KMS-11 (cell line): Measurements from ENCODE around the gene USF2.

Experiments
- H2AFZ ChIP-seq: fragments of 200-600 bp; sonication (generic); 2 replicates; pipeline ENCODE4 v1.6.1; 2016; ENCODE audit warnings: antibody characterized with exemption, mixed run types, low read depth
- H3K27ac ChIP-seq: fragments of 200-600 bp; sonication (generic); 2 replicates; pipeline ENCODE4 v1.6.1; 2016; ENCODE audit warnings: mild to moderate bottlenecking, mixed run types
- H3K27me3 ChIP-seq: fragments of 200-600 bp; sonication (generic); 2 replicates; pipeline ENCODE4 v1.6.1; 2017; ENCODE audit warnings: mild to moderate bottlenecking, low read depth, mixed run types, moderate library complexity; ENCODE audit not compliant: insufficient read depth
- H3K36me3 ChIP-seq: fragments of 200-600 bp; sonication (generic); 2 replicates; pipeline ENCODE4 v1.6.1; 2017; ENCODE audit warnings: mild to moderate bottlenecking, mixed run types; ENCODE audit not compliant: insufficient read depth
- H3K4me1 ChIP-seq: fragments of 200-600 bp; sonication (generic); 2 replicates; pipeline ENCODE4 v1.6.1; 2016; ENCODE audit warnings: mild to moderate bottlenecking, low read depth, mixed run types; ENCODE audit not compliant: poor library complexity, severe bottlenecking
- H3K4me2 ChIP-seq: fragments of 200-600 bp; sonication (generic); 2 replicates; pipeline ENCODE4 v1.7.0; 2016; ENCODE audit warnings: mild to moderate bottlenecking, mixed run types
- H3K4me3 ChIP-seq: fragments of 200-600 bp; sonication (generic); IDR thresholded peaks from 2 replicates; pipeline ENCODE4 v1.6.1; 2017; ENCODE audit warnings: low read depth, low read length, mixed read lengths; ENCODE audit not compliant: insufficient read depth
- H3K79me2 ChIP-seq: fragments of 200-600 bp; sonication (generic); 2 replicates; pipeline ENCODE4 v1.6.1; 2016; ENCODE audit warnings: low read depth, mixed run types; ENCODE audit not compliant: insufficient read depth
- H3K9ac ChIP-seq: fragments of 200-600 bp; sonication (generic); 2 replicates; pipeline ENCODE4 v1.6.1; 2016; ENCODE audit warnings: mild to moderate bottlenecking, mixed run types
- H4K20me1 ChIP-seq: fragments of 200-600 bp; sonication (generic); 2 replicates; pipeline ENCODE4 v1.6.1; 2016; ENCODE audit warnings: mild to moderate bottlenecking, mixed run types; ENCODE audit not compliant: insufficient read depth
- TF ChIP-seq, protein P1 (sequence below): fragments of 200-600 bp; sonication (generic); conservative IDR thresholded peaks from 2 replicates; pipeline ENCODE4 v1.6.1; 2017; ENCODE audit warnings: low read depth, mild to moderate bottlenecking, antibody characterized with exemption, low read length, moderate library complexity, mixed read lengths

The USF2 gene

DNA sequence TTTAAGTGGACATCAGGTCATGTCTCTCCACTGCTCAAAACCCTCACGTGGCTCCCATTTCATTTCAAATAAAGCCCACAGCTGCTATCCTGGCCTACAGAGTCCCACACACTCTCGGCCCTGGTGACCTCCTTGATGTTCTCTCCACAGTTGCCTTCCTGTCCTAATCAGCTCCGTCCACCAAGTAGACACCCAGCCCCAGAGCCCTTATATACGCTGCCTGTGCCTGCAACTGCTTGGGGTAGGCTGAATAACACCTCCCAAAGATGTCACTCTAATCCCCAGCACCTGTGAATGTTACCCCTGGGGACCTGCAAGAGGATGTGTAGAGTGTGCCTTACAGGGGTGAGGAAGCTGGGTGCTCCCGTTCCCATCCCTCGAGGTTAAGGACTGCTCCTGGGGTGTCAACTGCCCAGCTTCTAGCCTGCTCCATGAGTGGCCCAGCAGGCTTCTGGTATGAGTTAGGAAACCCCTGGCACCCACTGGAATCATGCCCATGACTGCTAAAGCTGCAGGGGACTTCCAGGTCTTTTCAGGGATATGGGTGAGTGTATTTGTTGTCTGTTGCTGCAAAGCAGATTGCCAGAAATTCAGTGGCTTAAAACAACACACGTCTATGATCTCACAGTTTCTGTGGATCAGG, 46.3 kb upstream of the USF2 start:
- Histone ChIP-seq H3K4me1 (peaks cover 3% of the 10 kb centered on the region), H3K27ac (no peak overlapping the region), H4K20me1 (no peaks in the 10 kb centered on the region), H2AFZ (no peak overlapping the region), H3K9ac (no peak overlapping the region), H3K79me2 (no peaks in the 10 kb centered on the region), H3K4me3 (no peak overlapping the region), H3K36me3 (no peaks in the 10 kb centered on the region), H3K27me3 (no peaks in the 10 kb centered on the region), H3K4me2 (no peak overlapping the region)
- TF ChIP-seq, protein P1, sequence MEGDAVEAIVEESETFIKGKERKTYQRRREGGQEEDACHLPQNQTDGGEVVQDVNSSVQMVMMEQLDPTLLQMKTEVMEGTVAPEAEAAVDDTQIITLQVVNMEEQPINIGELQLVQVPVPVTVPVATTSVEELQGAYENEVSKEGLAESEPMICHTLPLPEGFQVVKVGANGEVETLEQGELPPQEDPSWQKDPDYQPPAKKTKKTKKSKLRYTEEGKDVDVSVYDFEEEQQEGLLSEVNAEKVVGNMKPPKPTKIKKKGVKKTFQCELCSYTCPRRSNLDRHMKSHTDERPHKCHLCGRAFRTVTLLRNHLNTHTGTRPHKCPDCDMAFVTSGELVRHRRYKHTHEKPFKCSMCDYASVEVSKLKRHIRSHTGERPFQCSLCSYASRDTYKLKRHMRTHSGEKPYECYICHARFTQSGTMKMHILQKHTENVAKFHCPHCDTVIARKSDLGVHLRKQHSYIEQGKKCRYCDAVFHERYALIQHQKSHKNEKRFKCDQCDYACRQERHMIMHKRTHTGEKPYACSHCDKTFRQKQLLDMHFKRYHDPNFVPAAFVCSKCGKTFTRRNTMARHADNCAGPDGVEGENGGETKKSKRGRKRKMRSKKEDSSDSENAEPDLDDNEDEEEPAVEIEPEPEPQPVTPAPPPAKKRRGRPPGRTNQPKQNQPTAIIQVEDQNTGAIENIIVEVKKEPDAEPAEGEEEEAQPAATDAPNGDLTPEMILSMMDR, result no peak

DNA sequence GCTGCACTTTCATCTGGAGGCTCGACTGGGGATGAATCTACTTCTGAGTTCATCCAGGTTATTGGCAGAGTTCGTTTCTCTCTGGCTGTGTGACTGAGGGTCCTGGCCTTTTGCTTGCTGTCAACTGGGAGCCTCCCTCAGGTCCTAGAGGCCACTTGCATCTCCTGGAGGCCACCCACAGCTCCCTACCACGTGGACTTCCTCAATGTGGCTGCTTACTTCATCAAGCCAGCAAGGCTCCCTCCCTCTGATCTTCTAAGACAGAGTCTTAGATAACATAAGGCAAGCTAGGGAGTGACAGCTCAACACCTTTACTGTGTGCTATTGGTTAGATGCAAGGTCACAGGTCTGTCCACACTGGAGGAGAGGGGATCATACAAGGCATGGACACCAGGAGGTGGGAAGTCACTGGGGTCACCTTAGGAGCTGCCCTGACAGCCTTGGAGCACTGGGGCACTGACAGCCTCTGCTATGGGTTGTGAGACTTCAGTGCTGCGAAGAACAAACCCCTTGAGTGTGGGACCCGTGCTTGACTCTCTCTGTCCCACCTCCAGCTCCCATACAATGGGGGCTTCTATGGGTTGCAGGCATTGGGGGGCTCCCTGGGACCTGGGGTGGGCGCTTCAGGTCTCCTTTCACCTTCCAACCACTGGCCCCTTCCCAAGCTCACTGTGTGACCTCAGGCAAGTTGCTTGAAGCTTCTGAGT, 45.5 kb upstream of the USF2 start:
- TF ChIP-seq, protein P1, result no peak
- Histone ChIP-seq H3K79me2 (no peaks in the 10 kb centered on the region), H3K27ac (no peak overlapping the region), H2AFZ (no peak overlapping the region), H3K4me3 (no peak overlapping the region), H3K9ac (no peak overlapping the region), H3K36me3 (no peaks in the 10 kb centered on the region), H3K27me3 (no peaks in the 10 kb centered on the region), H4K20me1 (no peaks in the 10 kb centered on the region), H3K4me2 (no peak overlapping the region), H3K4me1 (no peaks in the 10 kb centered on the region)

DNA sequence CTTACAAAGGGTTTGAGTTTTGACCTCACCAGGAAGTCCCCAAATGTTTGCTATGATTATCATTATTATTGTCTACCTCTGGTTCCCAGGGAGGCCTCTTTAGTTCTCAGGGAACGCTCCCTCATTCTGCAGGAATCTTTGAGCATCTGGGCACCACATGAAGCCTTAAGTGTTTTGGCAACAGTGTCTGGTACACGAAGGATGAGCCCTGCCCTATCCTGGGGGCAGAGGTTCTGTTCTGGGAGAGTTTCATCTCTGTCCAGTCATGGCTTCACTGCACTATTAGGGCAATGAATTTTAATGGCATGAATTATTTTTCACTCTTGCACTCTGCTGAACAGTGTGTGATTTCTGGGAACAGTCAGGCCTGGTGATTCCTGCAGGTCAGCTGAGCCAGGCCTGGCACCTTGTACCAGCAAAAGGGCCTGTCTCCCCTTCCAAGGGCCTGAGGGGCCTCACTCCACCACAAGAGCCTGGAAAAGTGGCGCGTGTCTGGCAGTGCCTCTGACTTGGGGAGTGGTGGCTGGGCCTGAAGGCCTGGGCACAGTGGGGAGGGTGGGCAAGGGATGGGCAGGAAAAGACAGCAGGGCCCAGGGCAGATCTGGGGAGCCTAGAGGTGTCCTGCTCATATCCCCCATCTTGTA, 44.8 kb upstream of the USF2 start:
- Histone ChIP-seq H4K20me1 (no peaks in the 10 kb centered on the region), H3K4me2 (no peak overlapping the region), H3K27ac (no peak overlapping the region), H3K4me3 (no peak overlapping the region), H3K79me2 (no peaks in the 10 kb centered on the region), H3K27me3 (no peaks in the 10 kb centered on the region), H3K9ac (no peak overlapping the region), H3K36me3 (no peaks in the 10 kb centered on the region), H2AFZ (no peak overlapping the region), H3K4me1 (no peaks in the 10 kb centered on the region)
- TF ChIP-seq, protein P1, result no peak

DNA sequence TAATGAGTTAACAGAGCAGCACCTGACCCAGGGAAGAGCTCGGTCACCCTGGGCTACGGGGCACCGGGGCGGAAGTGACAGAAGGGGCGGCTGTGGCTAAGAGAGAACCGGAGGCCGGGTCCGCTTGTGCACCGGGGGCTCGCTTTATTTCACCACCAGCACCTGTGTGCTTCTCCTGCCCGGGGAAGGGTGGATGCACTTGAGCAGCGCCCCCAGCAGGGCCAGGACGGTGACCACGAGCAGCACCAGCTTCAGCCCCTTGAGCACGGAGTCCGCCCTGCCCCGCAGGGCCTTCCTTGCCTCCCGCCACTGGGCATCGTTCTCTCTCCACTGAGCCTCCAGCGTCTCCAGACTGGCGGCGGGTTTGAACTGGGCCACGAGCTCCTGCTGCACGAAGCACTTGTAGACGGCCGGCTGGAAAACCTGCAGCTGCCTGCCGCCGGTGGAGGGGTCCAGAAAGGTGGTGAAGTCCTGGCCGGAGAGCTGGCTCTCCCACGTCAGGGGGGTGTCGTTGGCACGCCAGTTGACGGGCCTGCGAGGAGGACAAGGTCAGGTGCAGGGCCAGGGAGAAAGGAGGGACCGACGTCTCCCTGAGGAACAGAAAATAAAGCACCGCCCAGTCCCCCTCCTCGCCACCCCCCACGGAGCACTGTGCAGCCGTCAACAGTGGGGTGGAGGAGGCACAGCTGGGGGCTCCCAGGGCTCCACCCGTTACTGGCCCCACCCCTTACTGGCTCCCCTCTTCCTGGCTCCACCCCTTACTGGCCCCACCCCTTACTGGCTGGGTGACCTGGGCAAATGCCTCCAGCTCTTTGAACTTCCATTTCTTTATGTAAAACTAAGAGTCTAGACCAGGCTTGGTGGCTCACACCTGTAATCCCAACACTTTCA, 43.8 kb upstream of the USF2 start:
- Histone ChIP-seq H3K4me1 (no peaks in the 10 kb centered on the region), H3K4me2 (no peak overlapping the region), H3K27ac (no peak overlapping the region), H3K27me3 (no peaks in the 10 kb centered on the region), H3K36me3 (no peaks in the 10 kb centered on the region), H3K9ac (no peak overlapping the region), H2AFZ (no peak overlapping the region), H4K20me1 (no peaks in the 10 kb centered on the region), H3K79me2 (no peaks in the 10 kb centered on the region), H3K4me3 (no peak overlapping the region)
- TF ChIP-seq, protein P1, result no peak
